H1 (cell line): ENCODE measurements around the gene PIAS4. TPM values are rescaled to one million over a fixed set of nuclear protein-coding genes. Genes with fewer than 3 reads are reported as not detected.
A peak's percentile ranks its signal among the peaks of the same experiment; 100 is the strongest.

ENCODE experiments used
- CTCF ChIA-PET: fragments of 300-600 bp; sonication (Branson Sonifier 250); formaldehyde crosslinking; loops from one replicate; lab custom pipeline; 2021; ENCODE audit not compliant: partially characterized antibody; lab: Charles Lee
- POLR2A ChIA-PET: fragments of 300-600 bp; sonication (Branson Sonifier 250); formaldehyde crosslinking; loops from one replicate; lab custom pipeline; 2021; ENCODE audit warnings: inconsistent platforms; ENCODE audit not compliant: partially characterized antibody; lab: Charles Lee
- DNase-seq, 2 experiments: peaks; one replicate each; pipeline versions ENCODE4 v3.0.0 to v3.0.0-alpha.2; 2010 to 2022; ENCODE audit warnings: low spot score in 2 of 2, low read depth in 1 of 2, mixed read lengths in 1 of 2
- FAIRE-seq: peaks from 2 replicates; lab custom pipeline; 2011; peaks lifted over from hg19 to GRCh38; lab: Jason Lieb, UNC
- H2AFZ ChIP-seq: 2 replicates; pipeline ENCODE4 v1.8.1; 2012; ENCODE audit warnings: low read length, inconsistent platforms
- H2AK5ac ChIP-seq: 2 replicates; pipeline ENCODE4 v1.6.1; 2013; ENCODE audit warnings: low read depth, low read length
- H2BK120ac ChIP-seq: replicated peaks from 2 replicates; pipeline ENCODE3; 2013; ENCODE audit warnings: low read depth, low read length, inconsistent platforms
- H2BK12ac ChIP-seq: 2 replicates; pipeline ENCODE4 v1.6.1; 2013; ENCODE audit warnings: low read depth, low read length
- H2BK15ac ChIP-seq: 2 replicates; pipeline ENCODE4 v1.6.1; 2013; ENCODE audit warnings: low read length
- H2BK20ac ChIP-seq: 2 replicates; pipeline ENCODE4 v1.6.1; 2013; ENCODE audit warnings: low read length
- H2BK5ac ChIP-seq: 2 replicates; pipeline ENCODE4 v1.6.1; 2013; ENCODE audit warnings: low read depth, low read length
- H3K14ac ChIP-seq: 2 replicates; pipeline ENCODE4 v1.6.1; 2013; ENCODE audit warnings: inconsistent platforms; ENCODE audit not compliant: insufficient read length
- H3K18ac ChIP-seq: 2 replicates; pipeline ENCODE4 v1.6.1; 2013; ENCODE audit warnings: low read length; ENCODE audit errors: extremely low read depth
- H3K23ac ChIP-seq: 2 replicates; pipeline ENCODE4 v1.6.1; 2013; ENCODE audit warnings: inconsistent platforms; ENCODE audit not compliant: insufficient read length
- H3K23me2 ChIP-seq: 2 replicates; pipeline ENCODE4 v1.6.1; 2013; ENCODE audit warnings: low read depth, low read length
- H3K27ac ChIP-seq: 2 replicates; pipeline ENCODE4 v1.6.1; 2011; ENCODE audit warnings: low read depth, low read length, inconsistent platforms
- H3K27me3 ChIP-seq, 4 experiments: replicated peaks in 1 of 4; 1 replicate in 1 of 4; 2 replicates in 3 of 4; pipeline versions ENCODE4 v1.6.1 to v1.8.1; 2011 to 2013; ENCODE audit warnings: low read length in 3 of 4, mild to moderate bottlenecking in 3 of 4, inconsistent platforms in 2 of 4, mixed read lengths in 2 of 4, moderate library complexity in 1 of 4; ENCODE audit not compliant: control insufficient read depth in 3 of 4, insufficient read depth in 3 of 4; ENCODE audit errors: extremely low read depth in 1 of 4
- H3K36me3 ChIP-seq, 4 experiments: 2 replicates each; pipeline versions ENCODE4 v1.6.1 to v1.8.1; 2011 to 2013; ENCODE audit warnings: mild to moderate bottlenecking in 4 of 4, low read length in 3 of 4, moderate library complexity in 2 of 4, control low read depth in 1 of 4, inconsistent platforms in 1 of 4; ENCODE audit not compliant: insufficient read depth in 4 of 4, control insufficient read depth in 2 of 4
- H3K4ac ChIP-seq: replicated peaks from 2 replicates; pipeline ENCODE3; 2013; ENCODE audit warnings: low read length, low read depth, mixed read lengths, inconsistent platforms; ENCODE audit not compliant: insufficient read length
- H3K4me1 ChIP-seq, 4 experiments: replicated peaks in 1 of 4; 1 replicate in 1 of 4; 2 replicates in 3 of 4; pipeline versions ENCODE4 v1.6.1 to v1.8.1; 2011 to 2013; ENCODE audit warnings: low read length in 3 of 4, inconsistent platforms in 2 of 4, mixed read lengths in 1 of 4; ENCODE audit not compliant: insufficient read depth in 4 of 4, control insufficient read depth in 3 of 4
- H3K4me2 ChIP-seq, 2 experiments: 2 replicates each; pipeline versions ENCODE4 v1.6.1 to v1.8.1; 2011 to 2013; ENCODE audit warnings: low read depth in 2 of 2, low read length in 2 of 2, control low read depth in 1 of 2, inconsistent platforms in 1 of 2, mild to moderate bottlenecking in 1 of 2; ENCODE audit not compliant: insufficient read depth in 1 of 2
- H3K4me3 ChIP-seq, 4 experiments: fragments of 200-600, 300-600 bp in 1 of 4; sonication (generic), shearing (Covaris generic), sonication (Bioruptor Twin) in 1 of 4; 2 replicates each; pipeline versions ENCODE4 v1.5.1 to v1.8.1; 2011 to 2016; ENCODE audit warnings: low read length in 4 of 4, low read depth in 3 of 4, control low read depth in 2 of 4, inconsistent platforms in 2 of 4, mild to moderate bottlenecking in 2 of 4, mixed read lengths in 1 of 4, moderate library complexity in 1 of 4; ENCODE audit not compliant: insufficient read depth in 2 of 4; ENCODE audit errors: extremely low read depth in 1 of 4
- H3K56ac ChIP-seq: replicated peaks from 2 replicates; pipeline ENCODE3; 2013; ENCODE audit warnings: low read depth, mild to moderate bottlenecking, mixed read lengths, low read length, inconsistent platforms; ENCODE audit not compliant: insufficient read length
- H3K79me1 ChIP-seq: 2 replicates; pipeline ENCODE4 v1.6.1; 2013; ENCODE audit warnings: low read depth, low read length, control low read depth
- H3K79me2 ChIP-seq, 2 experiments: 2 replicates each; pipeline versions ENCODE4 v1.6.1 to v1.8.1; 2012 to 2013; ENCODE audit warnings: low read length in 2 of 2, mild to moderate bottlenecking in 2 of 2, inconsistent platforms in 1 of 2; ENCODE audit not compliant: insufficient read depth in 2 of 2, control insufficient read depth in 1 of 2
- H3K9ac ChIP-seq, 4 experiments: replicated peaks in 1 of 4; 1 replicate in 1 of 4; 2 replicates in 3 of 4; pipeline versions ENCODE4 v1.6.1 to v1.8.1; 2011 to 2013; ENCODE audit warnings: low read depth in 3 of 4, low read length in 3 of 4, control low read depth in 2 of 4, mild to moderate bottlenecking in 2 of 4, moderate library complexity in 2 of 4, inconsistent platforms in 1 of 4; ENCODE audit errors: extremely low read depth in 1 of 4
- H3K9me3 ChIP-seq, 2 experiments: 2 replicates each; pipeline versions ENCODE4 v1.6.1 to v1.8.1; 2012 to 2013; ENCODE audit warnings: mild to moderate bottlenecking in 2 of 2, moderate library complexity in 2 of 2, control low read depth in 1 of 2, inconsistent platforms in 1 of 2, low read depth in 1 of 2, low read length in 1 of 2, mixed read lengths in 1 of 2; ENCODE audit not compliant: insufficient read depth in 2 of 2
- H4K20me1 ChIP-seq, 2 experiments: replicated peaks in 1 of 2; 2 replicates each; pipeline versions ENCODE3 to v1.8.1; 2011 to 2013; ENCODE audit warnings: inconsistent platforms in 2 of 2, low read length in 2 of 2, mild to moderate bottlenecking in 1 of 2; ENCODE audit not compliant: insufficient read depth in 2 of 2, control insufficient read depth in 1 of 2
- H4K5ac ChIP-seq: 2 replicates; pipeline ENCODE4 v1.6.1; 2013; ENCODE audit warnings: low read length, low read depth, mixed read lengths, inconsistent platforms; ENCODE audit not compliant: insufficient read length
- H4K8ac ChIP-seq: 2 replicates; pipeline ENCODE4 v1.8.0; 2013; ENCODE audit warnings: mild to moderate bottlenecking, moderate library complexity, low read length, inconsistent platforms; ENCODE audit not compliant: insufficient read depth; ENCODE audit errors: extremely low read depth
- H4K91ac ChIP-seq: replicated peaks from 2 replicates; pipeline ENCODE3; 2013; ENCODE audit warnings: low read length, mixed read lengths, inconsistent platforms; ENCODE audit not compliant: insufficient read length
- ATF3 ChIP-seq: IDR thresholded peaks from 2 replicates; pipeline ENCODE4 v1.6.1; 2011; ENCODE audit warnings: low read depth, mild to moderate bottlenecking, low read length; ENCODE audit not compliant: insufficient read depth
- RBBP5 ChIP-seq: IDR thresholded peaks from 2 replicates; pipeline ENCODE4 v1.7.1; 2012; ENCODE audit warnings: low read depth, mild to moderate bottlenecking, inconsistent platforms, low read length, moderate library complexity, borderline replicate concordance
- SAP30 ChIP-seq: fragments of 300-600 bp; sonication (generic); IDR thresholded peaks from 2 replicates; pipeline ENCODE4 v1.7.1; 2012; ENCODE audit warnings: low read length, moderate library complexity, mild to moderate bottlenecking, inconsistent platforms; ENCODE audit not compliant: insufficient read depth, insufficient replicate concordance
- WGBS, 2 experiments: shearing (Covaris generic) in 1 of 2; methylation state at CpG; one replicate each; pipeline versions ENCODE4 v1.1.6 to v1.1.7; 2013 to 2015; ENCODE audit warnings: low lambda C conversion rate in 2 of 2, mixed read lengths in 2 of 2, inconsistent platforms in 1 of 2, low coverage in 1 of 2, missing lambda C conversion rate in 1 of 2; ENCODE audit not compliant: insufficient replicate concordance in 2 of 2, insufficient coverage in 1 of 2, insufficient read length in 1 of 2; ENCODE audit errors: extremely low coverage in 1 of 2, missing lambda C conversion rate in 1 of 2; 5-methylcytosine and 5-hydroxymethylcytosine counted together
- polyA plus RNA-seq, 7 experiments: library from polyadenylated mRNA; depleted of rRNA in 3 of 7; stranded (reverse) in 5 of 7; unstranded in 2 of 7; fragments of >200 nt in 5 of 7; fragments of 200-250 nt in 2 of 7; gene quantifications; 1 replicate in 5 of 7; 2 replicates in 1 of 7; 4 replicates in 1 of 7; pipeline versions ENCODE4 v1.2.1 to v1.2.3, GENCODE V29; 2011 to 2013; ENCODE audit warnings: missing spikeins in 2 of 7, mixed read lengths in 2 of 7
- total RNA-seq: library from RNA; stranded (reverse); fragmentation: NEBNext Ultra II Directional; extraction: Animal tissue kit (Norgen Biotek cat#: 25700); gene quantifications from 2 replicates; pipeline ENCODE4 v1.2.1, GENCODE V29; 2021

Gene PIAS4
- total and polyA plus RNA-seq, 2 of the 8 experiments (the other 6 are each of a cell fraction or from before 2014, with no cell fraction given), result 30.2 to 51.4 TPM

GRCh38 chr19:4058693-4059452, 51.3 kb downstream of the PIAS4 start:
- H2BK120ac ChIP-seq, result no peak overlapping the region
- H3K79me1 ChIP-seq, result peaks cover 15% of the 10 kb centered on the region
- no peak overlapping the region for H3K56ac ChIP-seq
- H2AFZ ChIP-seq, result no peak overlapping the region
- H3K4me3 ChIP-seq, result no peak overlapping the region
- peaks cover 23 to 78% of the 10 kb centered on the region in 2 experiments; a peak in 3 of 4 replicates for H3K79me2 ChIP-seq
- no peak overlapping the region for H2AK5ac ChIP-seq
- no peak overlapping the region for H3K23ac ChIP-seq
- H3K18ac ChIP-seq, result peak overlapping the region; percentile 48
- peaks cover 40 to 49% of the 10 kb centered on the region in 2 experiments for H4K20me1 ChIP-seq
- H2BK5ac ChIP-seq, result no peak overlapping the region
- H3K27me3 ChIP-seq, result no peaks in the 10 kb centered on the region
- H3K4me2 ChIP-seq, result no peak overlapping the region
- H4K8ac ChIP-seq, result peak overlapping the region; percentile 71
- 90% methylated on average over 20 of the region's 30 CpGs; no CpG with 5 or more reads in 1 of the 2 experiments for WGBS, 2 experiments
- no peak overlapping the region for H3K4ac ChIP-seq
- H4K5ac ChIP-seq, result no peak overlapping the region
- ChIA-PET POLR2A (interaction anchor here (0.6 to 2.7 kb wide), 11 partner anchors 17 to 1057 kb away, joined by 3 to 10 read pairs (median 6); partner anchors contain the start of genes EEF2 and PIAS4), CTCF (interaction anchor here (0.8 to 1.9 kb wide), 3 partner anchors 22 to 110 kb away, joined by 3 to 6 read pairs (median 3); no protein-coding TSS in a partner anchor)
- peak overlapping the region; percentile 33; the same call in 1 of the 2 replicates for H3K27ac ChIP-seq
- no peak overlapping the region for H2BK20ac ChIP-seq
- H2BK12ac ChIP-seq, result no peak overlapping the region
- H3K9ac ChIP-seq, result no peak overlapping the region
- no peak for FAIRE-seq
- H2BK15ac ChIP-seq, result no peak overlapping the region
- no peaks in the 10 kb centered on the region for H3K9me3 ChIP-seq
- H3K4me1 ChIP-seq, result peaks cover 0 to 39% (median 20%) of the 10 kb centered on the region in 4 experiments; a peak in 5 of 7 replicates
- H4K91ac ChIP-seq, result no peak overlapping the region
- TF ChIP-seq RBBP5 (no peak), ATF3 (no peak), SAP30 (no peak)
- H3K14ac ChIP-seq, result no peak overlapping the region
- DNase-seq, result no peak
- H3K36me3 ChIP-seq, result peaks cover 0 to 14% (median 2%) of the 10 kb centered on the region in 4 experiments; a peak in 6 of 8 replicates
- H3K23me2 ChIP-seq, result no peaks in the 10 kb centered on the region; the same call in 1 of the 2 replicates
